HepG2 (cell line): ENCODE measurements around the gene ESRP2. TPM values are rescaled to one million over a fixed set of nuclear protein-coding genes. Genes with fewer than 3 reads are reported as not detected.

Experiments used
- ATF5 ChIP-seq: sonication (generic); formaldehyde crosslinking; IDR thresholded peaks from 2 replicates; pipeline ENCODE4 v1.4.0; 2020; ENCODE audit warnings: mild to moderate bottlenecking, low read depth, missing genetic modification reagents
- BCL6 ChIP-seq: IDR thresholded peaks from 2 replicates; pipeline ENCODE4 v1.6.1; 2016; ENCODE audit warnings: missing genetic modification reagents, missing compliant biosample characterization
- ESRRA ChIP-seq: sonication (generic); formaldehyde crosslinking; IDR thresholded peaks from 2 replicates; pipeline ENCODE4 v1.5.1; 2020; ENCODE audit warnings: mild to moderate bottlenecking, low read depth, missing genetic modification reagents
- HDAC1 ChIP-seq: sonication (generic); formaldehyde crosslinking; IDR thresholded peaks from 2 replicates; pipeline ENCODE4 v1.5.1; 2020; ENCODE audit warnings: mild to moderate bottlenecking, missing genetic modification reagents
- IRF1 ChIP-seq: sonication (generic); formaldehyde crosslinking; IDR thresholded peaks from 2 replicates; pipeline ENCODE4 v1.4.0; 2020; ENCODE audit warnings: low read depth, mild to moderate bottlenecking, missing genetic modification reagents
- MED1 ChIP-seq: sonication (generic); formaldehyde crosslinking; IDR thresholded peaks from 2 replicates; pipeline ENCODE4 v1.4.0; 2020; ENCODE audit warnings: missing genetic modification reagents
- NFRKB ChIP-seq: fragments of 450-650 bp; IDR thresholded peaks from 2 replicates; pipeline ENCODE4 v1.6.1; 2017
- PRMT3 ChIP-seq: sonication (generic); formaldehyde crosslinking; IDR thresholded peaks from 2 replicates; pipeline ENCODE4 v1.8.1; 2022; ENCODE audit warnings: low read depth, mild to moderate bottlenecking, moderate library complexity, missing genetic modification reagents, borderline replicate concordance
- RAD51 ChIP-seq: fragments of 450-650 bp; IDR thresholded peaks from 2 replicates; pipeline ENCODE4 v1.6.1; 2016; ENCODE audit warnings: borderline replicate concordance
- ZBTB20 ChIP-seq: sonication (generic); formaldehyde crosslinking; IDR thresholded peaks from 2 replicates; pipeline ENCODE4 v1.8.1; 2023; ENCODE audit warnings: missing genetic modification reagents, low read depth, mild to moderate bottlenecking, borderline replicate concordance
- ZBTB25 ChIP-seq: IDR thresholded peaks from 2 replicates; pipeline ENCODE4 v1.6.1; 2018; ENCODE audit warnings: missing genetic modification reagents
- ZFP36L1 ChIP-seq: sonication (generic); formaldehyde crosslinking; IDR thresholded peaks from 2 replicates; pipeline ENCODE4 v1.8.0; 2022; ENCODE audit warnings: mild to moderate bottlenecking, missing genetic modification reagents, moderate library complexity
- ZHX1 ChIP-seq: sonication (generic); formaldehyde crosslinking; IDR thresholded peaks from 2 replicates; pipeline ENCODE4 v1.8.1; 2022; ENCODE audit warnings: low read depth, mild to moderate bottlenecking, missing genetic modification reagents
- ZNF121 ChIP-seq: sonication (generic); formaldehyde crosslinking; IDR thresholded peaks from 2 replicates; pipeline ENCODE4 v1.5.0; 2020; ENCODE audit warnings: mild to moderate bottlenecking, missing genetic modification reagents
- ZNF354B ChIP-seq: sonication (generic); formaldehyde crosslinking; IDR thresholded peaks from 2 replicates; pipeline ENCODE4 v1.8.0; 2022; ENCODE audit warnings: mild to moderate bottlenecking, missing genetic modification reagents
- ZNF501 ChIP-seq: sonication (generic); formaldehyde crosslinking; IDR thresholded peaks from 2 replicates; pipeline ENCODE4 v1.5.1; 2020; ENCODE audit warnings: mild to moderate bottlenecking, moderate library complexity, missing genetic modification reagents
- ZNF549 ChIP-seq: sonication (generic); formaldehyde crosslinking; IDR thresholded peaks from 2 replicates; pipeline ENCODE4 v1.5.0; 2020; ENCODE audit warnings: missing genetic modification reagents
- ZNF609 ChIP-seq: sonication (generic); formaldehyde crosslinking; IDR thresholded peaks from 2 replicates; pipeline ENCODE4 v1.4.0; 2020; ENCODE audit warnings: mild to moderate bottlenecking, missing genetic modification reagents, borderline replicate concordance
- polyA plus RNA-seq, 8 experiments: library from polyadenylated mRNA; depleted of rRNA in 3 of 8; stranded (reverse) in 7 of 8; unstranded in 1 of 8; fragments of >200 nt; fragmentation: Illumina TruSeq in 4 of 8; extraction: Trizol in 4 of 8; gene quantifications; 2 replicates each; pipeline versions ENCODE4 v1.2.1 to v1.2.3, GENCODE V29; 2011 to 2016; ENCODE audit warnings: low read depth in 4 of 8, missing spikeins in 1 of 8, mixed read lengths in 1 of 8; ENCODE audit not compliant: insufficient read depth in 1 of 8
- total RNA-seq, 5 experiments: library from RNA; depleted of rRNA; stranded (reverse); fragments of >200 nt; fragmentation: Illumina TruSeq; extraction: Trizol; gene quantifications; 2 replicates each; pipeline ENCODE4 v1.2.3, GENCODE V29; 2016; ENCODE audit warnings: low read depth in 1 of 5

ESRP2 gene
- total and polyA plus RNA-seq, 2 of the 13 experiments (the other 11 are each of a cell fraction or from before 2014, with no cell fraction given) = 21.1 to 32.4 TPM

- TF ChIP-seq ZNF609 (CRISPR knock-in tag) (peak; percentile 84; the same call in 1 of the 2 replicates), ZNF354B (CRISPR knock-in tag) (no peak), ZHX1 (CRISPR knock-in tag) (no peak), MED1 (CRISPR knock-in tag) (peak; percentile 96), ZFP36L1 (no peak; the same call in 1 of the 2 replicates), ZNF501 (CRISPR knock-in tag) (peak; percentile 45; the same call in 1 of the 2 replicates), ZNF549 (0 out of 2 replicates have a peak, but pooled peaks have one; percentile 10), PRMT3 (no peak), ATF5 (CRISPR knock-in tag) (no peak; the same call in 1 of the 2 replicates), IRF1 (CRISPR knock-in tag) (no peak), BCL6 (peak; percentile 94), ZNF121 (CRISPR knock-in tag) (no peak), ZBTB25 (CRISPR knock-in tag) (peak; percentile 89; the same call in 1 of the 2 replicates), HDAC1 (CRISPR knock-in tag) (peak; percentile 79), NFRKB (no peak), RAD51 (no peak), ZBTB20 (no peak; the same call in 1 of the 2 replicates), ESRRA (CRISPR knock-in tag) (no peak)
Observed at GRCh38 chr16:68265078-68265920, 29.4 kb upstream of the ESRP2 start (continued).
